Testis (tissue), 3 donors: ENCODE data around the gene AXIN1. TPM values are rescaled to one million over a fixed set of nuclear protein-coding genes. Genes with fewer than 3 reads are reported as not detected.
"Not testable (repeated sequence)": the region's sequence is repeated elsewhere in the genome, so short reads cannot be mapped to it uniquely, and the experiment has no call there.

Source experiments
- DNase-seq: peaks from one replicate; pipeline ENCODE4 v3.0.0-alpha.2; 2019
- H3K27ac ChIP-seq, 2 donors: fragments of 200-600 bp; sonication (generic); one replicate each; pipeline ENCODE4 v1.5.1; 2019
- H3K27me3 ChIP-seq: fragments of 200-600 bp; sonication (generic); one replicate; pipeline ENCODE4 v1.5.1; 2019
- H3K36me3 ChIP-seq: fragments of 200-600 bp; sonication (generic); one replicate; pipeline ENCODE4 v1.5.1; 2017; ENCODE audit warnings: low read depth; ENCODE audit errors: missing control alignments
- H3K4me1 ChIP-seq: fragments of 200-600 bp; sonication (generic); one replicate; pipeline ENCODE4 v1.5.1; 2019
- H3K4me3 ChIP-seq, 2 donors: fragments of 200-600 bp; sonication (generic); one replicate each; pipeline ENCODE4 v1.5.1; 2017 to 2019
- H3K9me3 ChIP-seq: fragments of 200-600 bp; sonication (generic); one replicate; pipeline ENCODE4 v1.5.1; 2017
- POLR2A ChIP-seq: fragments of 450-650 bp; IDR thresholded peaks from one replicate; pipeline ENCODE4 v1.6.1; 2017; ENCODE audit warnings: antibody characterized with exemption, mild to moderate bottlenecking, moderate library complexity
- WGBS, 2 donors: methylation state at CpG; one replicate each; pipeline ENCODE4 v1.1.5; 2018; 5-methylcytosine and 5-hydroxymethylcytosine counted together
- intact Hi-C: fragments of 100-400 bp; cut with DNase I; formaldehyde crosslinking; loops from one replicate; pipeline ENCODE4 v1.15.1; 2023; ENCODE audit warnings: low total_unique reads
- polyA plus RNA-seq: library from polyadenylated mRNA; stranded (reverse); fragments of 350-450 nt; fragmentation: Illumina TruSeq; extraction: RNeasy Lipid Tissue Mini Kit (QIAGEN cat#74804); gene quantifications from one replicate; pipeline ENCODE4 v1.2.3, GENCODE V29; 2014; ENCODE audit warnings: low read depth, low replicate concordance; ENCODE audit not compliant: insufficient read depth
- total RNA-seq, 2 donors: library from RNA; depleted of rRNA; stranded (reverse); fragments of >200 nt; gene quantifications; one replicate each; pipeline ENCODE4 v1.2.3, GENCODE V29; 2016
- TF ChIP-seq, protein P1 (sequence below), 3 experiments: fragments of 450-650 bp in 2 of 3; fragments of 200-600 bp in 1 of 3; sonication (generic) in 1 of 3; IDR thresholded peaks; one replicate each; pipeline ENCODE4 v1.5.1; 2016 to 2019; ENCODE audit warnings: antibody characterized with exemption in 3 of 3, mild to moderate bottlenecking in 2 of 3, moderate library complexity in 1 of 3

The AXIN1 gene
- total and polyA plus RNA-seq, 3 donors from 2014 or later, result 19.4 to 32.0 (median 30.6) TPM

DNA sequence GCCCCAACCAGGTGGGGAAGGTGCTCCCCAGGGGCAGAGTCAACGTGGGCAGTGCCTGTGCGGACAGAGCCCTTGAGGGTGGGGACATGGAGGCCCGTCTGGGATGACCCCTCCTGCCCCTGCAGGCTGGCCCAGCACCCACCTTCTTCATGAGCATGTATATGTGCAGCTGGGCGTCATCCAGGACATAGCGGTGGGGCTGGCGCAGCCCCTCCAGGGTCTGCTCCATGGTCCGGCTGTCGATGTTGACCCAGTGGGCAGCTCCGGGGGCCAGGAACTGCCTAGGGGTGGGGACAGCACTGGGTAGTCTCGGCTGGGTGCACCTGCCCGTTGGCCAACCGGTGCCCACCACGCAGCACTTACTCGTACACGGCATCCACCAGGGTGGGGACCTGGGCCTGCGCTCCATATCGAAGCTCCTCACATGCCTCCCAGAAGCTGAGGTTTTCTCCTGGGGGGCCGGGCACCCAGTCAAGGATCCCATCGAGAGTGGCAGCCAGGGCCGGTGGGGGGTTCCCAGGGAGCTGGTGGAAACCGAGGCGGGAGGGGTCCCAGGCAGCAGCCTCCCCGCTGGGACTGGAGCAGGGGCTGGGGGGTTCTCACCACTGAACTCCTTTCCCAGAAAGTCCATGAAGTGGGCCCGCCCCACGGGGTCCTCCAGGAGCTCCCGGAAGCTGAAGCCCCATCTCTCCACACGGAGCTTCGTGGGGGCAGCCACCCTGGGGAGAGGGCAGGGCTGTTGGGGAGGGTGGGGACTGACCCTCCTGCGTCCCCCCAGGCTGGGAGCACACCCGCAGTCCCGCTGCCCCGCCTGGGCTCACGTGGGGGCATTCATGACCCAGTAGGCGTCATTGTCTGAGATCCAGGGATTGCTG lies 81.9 kb downstream of the AXIN1 start:
- Histone ChIP-seq H3K27ac (no peak overlapping the region), H3K4me1 (peaks cover 7% of the 10 kb centered on the region), H3K36me3 (no peaks in the 10 kb centered on the region), H3K27me3 (no peaks in the 10 kb centered on the region), H3K9me3 (no peaks in the 10 kb centered on the region), H3K4me3 (no peak overlapping the region)
- no peak for DNase-seq
- 90 to 94% methylated on average over 16 to 33 of the region's 34 CpGs for WGBS, 2 donors
- intact Hi-C loops, result no loop called here
- no peak for TF ChIP-seq POLR2A
- TF ChIP-seq, protein P1, sequence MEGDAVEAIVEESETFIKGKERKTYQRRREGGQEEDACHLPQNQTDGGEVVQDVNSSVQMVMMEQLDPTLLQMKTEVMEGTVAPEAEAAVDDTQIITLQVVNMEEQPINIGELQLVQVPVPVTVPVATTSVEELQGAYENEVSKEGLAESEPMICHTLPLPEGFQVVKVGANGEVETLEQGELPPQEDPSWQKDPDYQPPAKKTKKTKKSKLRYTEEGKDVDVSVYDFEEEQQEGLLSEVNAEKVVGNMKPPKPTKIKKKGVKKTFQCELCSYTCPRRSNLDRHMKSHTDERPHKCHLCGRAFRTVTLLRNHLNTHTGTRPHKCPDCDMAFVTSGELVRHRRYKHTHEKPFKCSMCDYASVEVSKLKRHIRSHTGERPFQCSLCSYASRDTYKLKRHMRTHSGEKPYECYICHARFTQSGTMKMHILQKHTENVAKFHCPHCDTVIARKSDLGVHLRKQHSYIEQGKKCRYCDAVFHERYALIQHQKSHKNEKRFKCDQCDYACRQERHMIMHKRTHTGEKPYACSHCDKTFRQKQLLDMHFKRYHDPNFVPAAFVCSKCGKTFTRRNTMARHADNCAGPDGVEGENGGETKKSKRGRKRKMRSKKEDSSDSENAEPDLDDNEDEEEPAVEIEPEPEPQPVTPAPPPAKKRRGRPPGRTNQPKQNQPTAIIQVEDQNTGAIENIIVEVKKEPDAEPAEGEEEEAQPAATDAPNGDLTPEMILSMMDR (IDR thresholded peaks at IDR 0.05), result no peak

DNA sequence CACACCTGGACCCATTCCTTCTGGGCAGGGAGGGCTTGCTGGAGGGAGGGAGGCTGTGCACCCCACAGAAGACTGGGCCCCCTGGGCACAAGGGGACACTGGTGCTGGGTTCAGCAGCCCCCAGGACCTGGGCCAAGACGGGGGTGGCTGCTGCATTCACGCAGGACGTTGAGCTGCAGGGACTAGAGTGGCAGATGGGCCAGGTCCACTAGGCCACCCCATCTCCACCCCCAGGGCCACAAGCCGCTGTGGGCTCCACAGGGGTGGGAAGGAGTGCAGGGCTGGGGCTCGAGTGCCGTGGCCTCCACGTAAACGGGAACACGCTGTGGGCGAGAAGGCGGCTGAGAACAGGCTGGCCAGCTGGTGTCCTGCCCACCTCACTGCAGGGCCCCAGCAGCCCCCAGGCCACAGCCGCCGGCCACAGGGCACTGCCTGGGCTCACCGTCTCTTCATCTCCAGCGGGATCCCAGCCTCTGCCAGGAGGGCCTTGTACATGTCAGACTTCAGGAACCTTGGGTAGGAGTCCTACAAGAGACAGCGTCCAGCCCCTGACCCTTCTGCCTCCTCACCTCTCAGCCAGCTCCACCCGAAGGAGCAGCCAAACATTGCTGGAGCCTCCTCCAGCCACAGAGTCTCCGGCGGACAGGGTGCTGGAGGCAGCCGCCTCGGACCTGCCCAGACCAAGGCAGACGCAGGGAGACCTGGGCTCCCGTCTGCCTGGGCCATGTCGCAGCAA lies 83.3 kb downstream of the AXIN1 start:
- TF ChIP-seq, protein P1 (IDR thresholded peaks at IDR 0.05), result no peak
- no peak for TF ChIP-seq POLR2A
- WGBS, 2 donors, result 85 to 87% methylated on average over 6 to 24 of the region's 24 CpGs

DNA sequence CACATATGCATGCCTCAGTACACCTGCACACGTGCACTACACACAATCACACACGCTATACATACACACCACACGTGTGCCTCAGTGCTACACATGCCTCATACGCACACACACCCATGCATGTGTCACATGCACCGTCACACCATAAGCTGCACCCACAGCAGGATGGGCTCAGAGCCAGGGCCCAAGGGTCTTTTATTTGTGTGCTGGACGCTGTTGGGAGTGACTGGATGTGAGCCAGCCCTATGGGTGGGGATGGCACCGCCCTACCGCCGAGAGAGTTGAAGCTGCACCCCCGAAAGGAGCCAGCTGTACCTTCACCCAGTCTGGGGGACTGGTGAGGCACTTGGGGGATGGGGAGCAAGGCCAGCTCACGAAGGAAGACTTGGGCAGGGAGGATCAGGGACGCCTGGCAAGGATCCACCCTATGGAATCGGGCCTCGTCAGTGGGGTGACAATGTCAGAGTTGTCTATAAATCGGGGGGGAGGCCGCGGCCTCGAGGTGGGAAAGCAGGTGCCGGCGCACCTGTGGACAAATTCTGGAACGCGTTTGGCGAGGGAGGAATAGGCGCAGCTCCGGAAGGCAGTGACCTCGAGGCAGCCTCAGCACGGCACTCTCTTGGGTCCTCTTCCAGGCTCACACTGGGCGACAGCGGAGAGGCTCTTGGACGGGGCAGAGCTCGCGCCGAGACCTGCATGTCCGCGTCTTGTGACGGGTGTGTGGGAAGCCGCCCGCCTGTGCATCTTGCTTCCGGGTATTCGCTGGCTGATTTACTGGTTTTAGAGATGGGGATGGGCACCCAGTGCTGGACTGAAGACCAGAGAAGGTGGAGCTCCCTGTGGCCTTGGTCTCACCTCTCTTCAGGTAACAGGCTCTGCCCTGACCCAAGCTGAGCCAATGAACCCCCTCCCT lies 84.1 kb downstream of the AXIN1 start:
- Histone ChIP-seq H3K27ac (no peak overlapping the region), H3K36me3 (no peaks in the 10 kb centered on the region), H3K27me3 (no peaks in the 10 kb centered on the region), H3K4me1 (peaks cover 16% of the 10 kb centered on the region), H3K9me3 (no peaks in the 10 kb centered on the region), H3K4me3 (no peak overlapping the region)
- no peak for DNase-seq
- WGBS, 2 donors, result 70 to 73% methylated on average over 36 to 40 of the region's 40 CpGs
- no peak for TF ChIP-seq POLR2A
- TF ChIP-seq, protein P1 (IDR thresholded peaks at IDR 0.05), result no peak
- intact Hi-C loops, result no loop called here

More for the DNA sequence above, 83.3 kb downstream of the AXIN1 start:
- H3K9me3 ChIP-seq, result no peaks in the 10 kb centered on the region
- H3K27me3 ChIP-seq, result no peaks in the 10 kb centered on the region
- H3K4me3 ChIP-seq, result no peak overlapping the region
- H3K4me1 ChIP-seq, result peaks cover 16% of the 10 kb centered on the region
- intact Hi-C loops, result no loop called here
- no peak for DNase-seq
- H3K36me3 ChIP-seq, result no peaks in the 10 kb centered on the region
- H3K27ac ChIP-seq, result no peak overlapping the region

DNA sequence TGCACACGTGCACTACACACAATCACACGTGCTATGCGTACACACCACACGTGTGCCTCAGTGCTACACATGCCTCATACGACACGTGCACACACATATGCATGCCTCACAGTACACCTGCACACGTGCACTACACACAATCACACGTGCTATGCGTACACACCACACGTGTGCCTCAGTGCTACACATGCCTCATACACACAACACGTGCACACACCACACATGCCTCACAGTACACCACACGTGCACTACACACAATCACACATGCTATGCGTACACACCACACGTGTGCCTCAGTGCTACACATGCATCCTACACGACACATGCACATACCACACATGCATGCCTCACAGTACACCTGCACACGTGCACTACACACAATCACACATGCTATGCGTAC lies 85.0 kb downstream of the AXIN1 start:
- DNase-seq, H3K27ac ChIP-seq, H3K9me3 ChIP-seq, intact Hi-C loops, H3K36me3 ChIP-seq, H3K27me3 ChIP-seq, H3K4me3 ChIP-seq: not testable (repeated sequence)
- 84 to 87% methylated on average over 17 of the region's 17 CpGs for WGBS, 2 donors
- peaks cover 16% of the 10 kb centered on the region for H3K4me1 ChIP-seq
